Activated T-cell treated with anti-CD3 and anti-CD28 coated beads, Interleukin-2, amount 50 U/mL, for 4 hours (primary cell): ENCODE measurements around the gene EPHA2. TPM values are rescaled to one million over a fixed set of nuclear protein-coding genes. Genes with fewer than 3 reads are reported as not detected.
"Not testable (repeated sequence)": the region's sequence is repeated elsewhere in the genome, so short reads cannot be mapped to it uniquely, and the experiment has no call there.

Experiments
- ATAC-seq, 2 donors: fragments of 200-7000 bp; cut with Tn5 transposase; one replicate each; pipeline ENCODE4 v1.10.0; 2021
- DNase-seq: peaks from one replicate; pipeline ENCODE4 v3.0.0-alpha.2; 2020
- H3K27me3 Mint-ChIP-seq: one replicate; pipeline ENCODE4 v1.8.0; 2021; ENCODE audit warnings: low read depth, mixed read lengths
- H3K36me3 Mint-ChIP-seq: one replicate; pipeline ENCODE4 v1.8.0; 2022; ENCODE audit warnings: mixed read lengths; ENCODE audit not compliant: insufficient read depth
- H3K4me1 Mint-ChIP-seq: one replicate; pipeline ENCODE4 v1.8.0; 2021; ENCODE audit warnings: low read depth, mixed read lengths
- H3K4me3 Mint-ChIP-seq: one replicate; pipeline ENCODE4 v1.8.0; 2021; ENCODE audit warnings: mild to moderate bottlenecking, moderate library complexity, mixed read lengths
- H3K9me3 Mint-ChIP-seq: one replicate; pipeline ENCODE4 v1.8.0; 2021; ENCODE audit warnings: mixed read lengths
- total RNA-seq, 3 donors: library from RNA; stranded (reverse); gene quantifications; one replicate each; pipeline ENCODE4 v1.2.1, GENCODE V29; 2021

The EPHA2 gene
- total RNA-seq = under 1 TPM; 0.29 to 0.35 (median 0.33) TPM

DNA sequence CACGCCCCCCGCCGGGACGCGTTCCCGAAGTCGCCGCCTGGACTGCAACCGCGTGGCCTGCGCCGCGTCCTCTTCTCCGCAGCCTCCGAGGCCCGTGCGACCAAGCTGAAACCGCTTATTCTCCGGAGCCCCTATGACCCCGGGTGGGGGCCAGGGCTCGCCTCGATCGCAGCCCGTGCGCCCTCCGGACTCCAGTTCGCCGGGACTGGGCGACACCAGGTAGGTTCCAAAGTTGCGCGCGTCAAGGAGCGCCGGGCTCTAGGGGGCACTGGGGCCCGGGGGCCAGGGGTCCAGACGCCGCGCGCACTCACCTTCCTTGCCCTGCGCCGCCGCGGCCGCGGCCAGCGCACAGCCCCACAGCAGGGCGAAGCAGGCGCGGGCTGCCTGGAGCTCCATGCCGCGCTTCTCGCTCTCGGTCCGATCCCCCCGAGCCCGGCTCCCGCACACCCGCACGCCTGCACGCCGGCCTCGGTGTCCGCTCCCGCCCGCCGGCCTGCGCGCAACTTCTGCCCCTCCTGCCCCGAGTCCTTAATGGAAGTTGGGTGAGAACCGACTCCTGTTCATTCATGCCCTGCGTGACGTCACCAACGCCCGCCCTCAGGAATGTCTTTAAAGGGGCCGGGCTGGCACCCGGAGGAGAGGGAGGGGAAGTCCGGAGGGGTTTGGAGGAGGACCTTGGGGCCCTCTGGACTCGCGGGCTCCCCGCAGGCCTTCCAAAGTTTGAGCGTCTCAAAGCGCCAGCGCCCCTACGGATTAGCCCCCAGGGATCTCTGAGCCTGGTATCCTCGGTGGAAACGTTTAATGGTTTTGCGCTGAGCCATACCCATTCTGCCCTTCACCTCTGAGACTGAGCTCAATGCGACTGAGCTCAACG is at the start of gene EPHA2:
EPHA2 (minus strand) TSS at position 533 of the 874 bp plus-strand sequence; CDS start at position 396, 137 bp downstream.
- H3K4me1 Mint-ChIP-seq = peaks cover 42% of the 10 kb centered on the region
- no peaks in the 10 kb centered on the region for H3K9me3 Mint-ChIP-seq
- peaks cover 8% of the 10 kb centered on the region for H3K27me3 Mint-ChIP-seq
- DNase-seq (no peak), ATAC-seq (peak; percentile 18 to 30)
- H3K36me3 Mint-ChIP-seq = no peaks in the 10 kb centered on the region
- H3K4me3 Mint-ChIP-seq = peak within 1 kb of the TSS; percentile 68

DNA sequence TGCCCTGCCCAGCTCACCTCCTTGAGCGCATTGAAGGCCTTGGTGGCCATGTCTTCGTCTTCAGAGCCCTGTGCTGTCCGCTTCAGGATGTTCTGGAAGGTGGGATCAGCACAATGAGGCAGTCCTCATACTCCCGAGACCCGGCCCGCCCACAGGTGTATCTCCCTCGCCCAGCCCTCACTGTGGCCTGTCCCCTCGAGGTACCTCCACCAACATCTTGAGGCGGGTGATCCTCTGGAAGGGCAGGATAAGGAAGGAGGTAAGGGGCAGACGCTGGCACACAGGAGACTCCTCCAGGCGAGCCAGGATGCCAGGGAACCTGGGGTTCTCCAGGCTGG is 49.4 kb upstream of the EPHA2 start:
- Mint-ChIP-seq H3K27me3 (no peaks in the 10 kb centered on the region), H3K4me3 (peak overlapping the region; percentile 45), H3K9me3 (no peaks in the 10 kb centered on the region), H3K4me1 (peaks cover 11% of the 10 kb centered on the region), H3K36me3 (peaks cover 9% of the 10 kb centered on the region)
- DNase-seq = no peak
- no peak for ATAC-seq

- DNase-seq = peak; percentile 24
- Mint-ChIP-seq H3K36me3 (peaks cover 9% of the 10 kb centered on the region), H3K9me3 (no peaks in the 10 kb centered on the region), H3K4me1 (peaks cover 11% of the 10 kb centered on the region), H3K27me3 (no peaks in the 10 kb centered on the region), H3K4me3 (no peak overlapping the region)
- no peak for ATAC-seq
Observed at GRCh38 chr1:16204634-16205333, 48.9 kb upstream of the EPHA2 start.

DNA sequence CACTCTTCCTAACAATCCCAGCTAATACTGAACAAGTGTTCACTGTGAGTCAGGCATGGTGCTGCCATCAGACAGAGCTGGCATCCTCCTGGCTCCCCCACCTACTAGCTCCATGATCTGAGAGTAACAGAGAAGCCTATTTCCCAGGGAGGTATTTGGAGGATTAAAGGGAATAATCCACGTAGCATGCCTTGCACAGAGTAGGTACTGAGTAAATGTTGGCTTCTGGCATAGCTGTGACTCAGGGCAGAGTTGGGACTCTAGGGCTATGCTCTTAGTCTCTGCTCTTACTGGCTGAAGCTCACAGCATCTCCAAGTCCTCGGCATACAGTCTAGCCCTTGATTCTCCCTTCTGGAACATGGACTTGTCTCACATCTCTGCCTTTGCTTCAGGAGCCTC is 48.3 kb upstream of the EPHA2 start:
- Mint-ChIP-seq H3K36me3 (peaks cover 9% of the 10 kb centered on the region), H3K9me3 (no peaks in the 10 kb centered on the region), H3K4me3 (no peak overlapping the region)

GRCh38 chr1:16203550-16203949 is 47.7 kb upstream of the EPHA2 start:
- H3K36me3 Mint-ChIP-seq = peaks cover 10% of the 10 kb centered on the region
- DNase-seq (no peak), ATAC-seq (no peak)
- peaks cover 11% of the 10 kb centered on the region for H3K4me1 Mint-ChIP-seq
- H3K4me3 Mint-ChIP-seq = no peak overlapping the region
- H3K27me3 Mint-ChIP-seq = no peaks in the 10 kb centered on the region
- H3K9me3 Mint-ChIP-seq = no peaks in the 10 kb centered on the region

More for the DNA sequence above, 48.3 kb upstream of the EPHA2 start:
- ATAC-seq (no peak), DNase-seq (no peak)
- Mint-ChIP-seq H3K4me1 (peaks cover 11% of the 10 kb centered on the region), H3K27me3 (no peaks in the 10 kb centered on the region)

- no peaks in the 10 kb centered on the region for H3K27me3 Mint-ChIP-seq
- no peak overlapping the region for H3K4me3 Mint-ChIP-seq
- no peak for ATAC-seq
- H3K9me3 Mint-ChIP-seq = no peaks in the 10 kb centered on the region
- H3K36me3 Mint-ChIP-seq = peaks cover 11% of the 10 kb centered on the region
- no peak for DNase-seq
- peaks cover 11% of the 10 kb centered on the region for H3K4me1 Mint-ChIP-seq
Observed at GRCh38 chr1:16202281-16203210, 46.7 kb upstream of the EPHA2 start.

DNA sequence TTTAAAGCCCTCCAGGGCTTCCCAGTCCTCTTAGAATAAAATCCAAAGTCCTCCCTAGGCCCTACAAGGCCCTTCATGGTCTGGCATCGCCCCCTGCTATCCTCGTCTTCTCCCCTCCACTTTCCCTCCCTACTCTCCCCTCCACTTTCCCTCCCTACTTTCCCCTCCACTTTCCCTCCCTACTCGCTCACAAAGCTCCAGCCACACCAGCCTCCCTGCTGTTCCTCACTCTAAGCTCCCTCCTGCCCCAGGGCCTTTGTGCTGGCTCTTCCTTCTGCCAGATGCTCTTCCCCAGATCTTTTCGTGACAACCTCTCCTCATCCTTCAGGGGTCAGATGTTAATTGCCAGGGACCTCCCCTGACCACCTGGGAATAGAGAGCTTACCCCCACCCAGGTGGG is 43.8 kb upstream of the EPHA2 start:
- H3K27me3 Mint-ChIP-seq = no peaks in the 10 kb centered on the region
- ATAC-seq = no peak

GRCh38 chr1:16199157-16199501 is 43.3 kb upstream of the EPHA2 start:
- H3K4me1 Mint-ChIP-seq = no peaks in the 10 kb centered on the region
- DNase-seq = no peak
- peaks cover 12% of the 10 kb centered on the region for H3K36me3 Mint-ChIP-seq
- no peaks in the 10 kb centered on the region for H3K27me3 Mint-ChIP-seq
- H3K4me3 Mint-ChIP-seq = no peak overlapping the region
- no peaks in the 10 kb centered on the region for H3K9me3 Mint-ChIP-seq
- ATAC-seq = no peak

More for the DNA sequence above, 43.8 kb upstream of the EPHA2 start:
- H3K4me3 Mint-ChIP-seq = no peak overlapping the region
- no peaks in the 10 kb centered on the region for H3K9me3 Mint-ChIP-seq
- no peak for DNase-seq
- H3K36me3 Mint-ChIP-seq = peaks cover 12% of the 10 kb centered on the region
- H3K4me1 Mint-ChIP-seq = peaks cover 1% of the 10 kb centered on the region

DNA sequence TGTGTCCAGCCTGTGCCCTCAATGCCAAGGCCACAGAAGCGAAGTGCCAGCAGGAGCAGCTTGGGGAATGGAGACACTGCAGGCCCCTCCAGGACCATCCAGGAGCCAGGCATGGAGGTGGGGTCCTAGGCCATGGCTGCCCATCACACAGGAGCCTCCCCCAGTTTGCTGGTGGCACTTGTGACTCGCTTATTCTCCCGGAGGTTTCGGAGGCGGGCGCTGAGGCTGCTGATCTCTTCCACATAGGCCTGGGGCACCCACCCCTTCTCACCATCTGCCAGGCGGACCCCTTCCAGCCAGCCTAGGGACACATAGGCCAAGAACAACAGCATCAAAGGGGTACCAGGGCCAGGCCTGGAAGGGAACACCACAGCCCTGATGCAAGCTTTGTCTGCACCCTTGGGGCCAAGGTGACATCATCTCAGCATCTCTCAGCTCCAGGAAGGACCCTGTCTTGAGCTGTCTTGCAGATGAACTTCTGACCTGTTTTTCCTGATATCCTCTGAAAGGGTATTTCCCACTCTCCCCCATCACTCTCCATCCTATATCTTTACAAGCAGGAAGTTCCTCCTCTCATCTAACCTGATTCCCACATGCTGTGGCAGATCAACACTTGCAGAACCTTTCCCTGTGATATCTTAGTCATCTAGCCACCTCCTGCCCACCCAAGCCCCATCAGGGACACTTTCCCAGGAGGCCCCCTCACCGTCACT is 42.7 kb upstream of the EPHA2 start:
- ATAC-seq (peak in 1 of 2 donors; percentile 18), DNase-seq (no peak)
- Mint-ChIP-seq H3K4me3 (no peak overlapping the region), H3K36me3 (peaks cover 10% of the 10 kb centered on the region), H3K9me3 (no peaks in the 10 kb centered on the region), H3K27me3 (no peaks in the 10 kb centered on the region), H3K4me1 (no peaks in the 10 kb centered on the region)

- peaks cover 3% of the 10 kb centered on the region for H3K36me3 Mint-ChIP-seq
- no peaks in the 10 kb centered on the region for H3K9me3 Mint-ChIP-seq
- no peaks in the 10 kb centered on the region for H3K27me3 Mint-ChIP-seq
- DNase-seq (no peak), ATAC-seq (no peak)
- no peaks in the 10 kb centered on the region for H3K4me1 Mint-ChIP-seq
- H3K4me3 Mint-ChIP-seq = no peak overlapping the region
Observed at GRCh38 chr1:16196874-16197273, 41.0 kb upstream of the EPHA2 start.

DNA sequence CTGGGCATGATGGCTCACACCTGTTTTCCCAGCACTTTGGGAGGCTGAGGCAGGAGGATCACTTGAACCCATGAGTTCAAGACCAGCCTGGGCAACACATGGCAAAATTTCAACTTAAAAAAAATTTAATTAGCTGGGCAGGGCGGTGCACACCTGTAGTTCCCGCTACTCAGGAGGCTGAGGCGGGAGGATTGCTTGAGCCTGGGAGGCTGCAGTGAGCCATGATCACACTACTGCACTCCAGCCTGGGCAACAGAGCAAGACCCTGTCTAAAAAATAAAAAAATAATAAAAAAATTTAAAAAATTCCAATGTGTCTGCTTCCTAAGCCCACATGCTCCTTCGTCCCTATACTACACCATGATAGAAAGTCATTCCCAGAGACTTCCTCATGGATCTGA is 40.3 kb upstream of the EPHA2 start:
- not testable (repeated sequence) for H3K9me3 Mint-ChIP-seq, H3K4me3 Mint-ChIP-seq, ATAC-seq, DNase-seq, H3K36me3 Mint-ChIP-seq, H3K4me1 Mint-ChIP-seq, H3K27me3 Mint-ChIP-seq

GRCh38 chr1:16195518-16195905 is 39.6 kb upstream of the EPHA2 start:
- Mint-ChIP-seq H3K27me3 (peaks cover 3% of the 10 kb centered on the region), H3K4me3 (no peak overlapping the region), H3K36me3 (peaks cover 3% of the 10 kb centered on the region), H3K9me3 (no peaks in the 10 kb centered on the region), H3K4me1 (no peaks in the 10 kb centered on the region)
- DNase-seq (no peak), ATAC-seq (no peak)

GRCh38 chr1:16191916-16192546 is 36.2 kb upstream of the EPHA2 start:
- peaks cover 11% of the 10 kb centered on the region for H3K27me3 Mint-ChIP-seq
- no peaks in the 10 kb centered on the region for H3K36me3 Mint-ChIP-seq
- H3K4me3 Mint-ChIP-seq = no peak overlapping the region
- no peaks in the 10 kb centered on the region for H3K9me3 Mint-ChIP-seq
- no peak for DNase-seq
- H3K4me1 Mint-ChIP-seq = no peaks in the 10 kb centered on the region
- no peak for ATAC-seq
